ENCODE measurements around the gene ATF7. TPM values are rescaled to one million over a fixed set of nuclear protein-coding genes. Genes with fewer than 3 reads are reported as not detected.
"Not testable (repeated sequence)": the region's sequence is repeated elsewhere in the genome, so short reads cannot be mapped to it uniquely, and the experiment has no call there.

Gene ATF7
- polyA plus RNA-seq, 1 of the 3 experiments (the other 2 are of a cell fraction) = 12.8 TPM

GRCh38 chr12:53652366-53652765 is 26.2 kb upstream of the ATF7 start (continued):
- TF ChIP-seq USF2 (IDR thresholded peaks at IDR 0.05; ENCODE audit: borderline replicate concordance, low read depth, low read length) = no peak

- CTCF ChIA-PET = interaction anchor here (0.7 to 3.2 kb wide), 3 partner anchors 12 to 108 kb away, joined by 3 to 14 read pairs (median 5); partner anchors contain the start of gene ATP5MC2
- Histone ChIP-seq H3K9me3 (no peaks in the 10 kb centered on the region), H3K4me1 (ENCODE audit: control insufficient read depth in 1 of 2, insufficient read depth in 2 of 2, low read depth in 1 of 2, low read length in 1 of 2) (0 out of 4 replicates have a peak, but pooled peaks cover 0 to 8% of the 10 kb centered on the region in 2 experiments), H3K27ac (ENCODE audit: low read depth in 2 of 2, low read length in 1 of 2) (no peak overlapping the region), H2AFZ (ENCODE audit: low read depth) (no peak overlapping the region), H3F3A (replicated peaks; ENCODE audit: insufficient read depth) (no peaks in the 10 kb centered on the region), H4K20me1 (ENCODE audit: insufficient read depth) (no peaks in the 10 kb centered on the region), H3K9me2 (no peaks in the 10 kb centered on the region), H3K79me2 (ENCODE audit: insufficient read depth) (no peaks in the 10 kb centered on the region), H3K4me3 (ENCODE audit: low read depth in 2 of 2, low read length in 1 of 2) (no peak overlapping the region), H3K9ac (no peak overlapping the region), H3K27me3 (ENCODE audit: insufficient read depth) (no peaks in the 10 kb centered on the region), H3K4me2 (no peak overlapping the region; the same call in 1 of the 2 replicates), H3K36me3 (replicated peaks in 1 of 2; ENCODE audit: control insufficient read depth in 1 of 2, insufficient read depth in 2 of 2, low read length in 1 of 2) (no peaks in the 10 kb centered on the region)
- no peak for DNase-seq
- TF ChIP-seq, protein P1, sequence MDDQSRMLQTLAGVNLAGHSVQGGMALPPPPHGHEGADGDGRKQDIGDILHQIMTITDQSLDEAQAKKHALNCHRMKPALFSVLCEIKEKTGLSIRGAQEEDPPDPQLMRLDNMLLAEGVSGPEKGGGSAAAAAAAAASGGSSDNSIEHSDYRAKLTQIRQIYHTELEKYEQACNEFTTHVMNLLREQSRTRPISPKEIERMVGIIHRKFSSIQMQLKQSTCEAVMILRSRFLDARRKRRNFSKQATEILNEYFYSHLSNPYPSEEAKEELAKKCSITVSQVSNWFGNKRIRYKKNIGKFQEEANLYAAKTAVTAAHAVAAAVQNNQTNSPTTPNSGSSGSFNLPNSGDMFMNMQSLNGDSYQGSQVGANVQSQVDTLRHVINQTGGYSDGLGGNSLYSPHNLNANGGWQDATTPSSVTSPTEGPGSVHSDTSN (IDR thresholded peaks at IDR 0.05) = no peak
- TF ChIP-seq, protein P2, sequence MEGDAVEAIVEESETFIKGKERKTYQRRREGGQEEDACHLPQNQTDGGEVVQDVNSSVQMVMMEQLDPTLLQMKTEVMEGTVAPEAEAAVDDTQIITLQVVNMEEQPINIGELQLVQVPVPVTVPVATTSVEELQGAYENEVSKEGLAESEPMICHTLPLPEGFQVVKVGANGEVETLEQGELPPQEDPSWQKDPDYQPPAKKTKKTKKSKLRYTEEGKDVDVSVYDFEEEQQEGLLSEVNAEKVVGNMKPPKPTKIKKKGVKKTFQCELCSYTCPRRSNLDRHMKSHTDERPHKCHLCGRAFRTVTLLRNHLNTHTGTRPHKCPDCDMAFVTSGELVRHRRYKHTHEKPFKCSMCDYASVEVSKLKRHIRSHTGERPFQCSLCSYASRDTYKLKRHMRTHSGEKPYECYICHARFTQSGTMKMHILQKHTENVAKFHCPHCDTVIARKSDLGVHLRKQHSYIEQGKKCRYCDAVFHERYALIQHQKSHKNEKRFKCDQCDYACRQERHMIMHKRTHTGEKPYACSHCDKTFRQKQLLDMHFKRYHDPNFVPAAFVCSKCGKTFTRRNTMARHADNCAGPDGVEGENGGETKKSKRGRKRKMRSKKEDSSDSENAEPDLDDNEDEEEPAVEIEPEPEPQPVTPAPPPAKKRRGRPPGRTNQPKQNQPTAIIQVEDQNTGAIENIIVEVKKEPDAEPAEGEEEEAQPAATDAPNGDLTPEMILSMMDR (IDR thresholded peaks at IDR 0.05) = no peak
- TF ChIP-seq, protein P3, sequence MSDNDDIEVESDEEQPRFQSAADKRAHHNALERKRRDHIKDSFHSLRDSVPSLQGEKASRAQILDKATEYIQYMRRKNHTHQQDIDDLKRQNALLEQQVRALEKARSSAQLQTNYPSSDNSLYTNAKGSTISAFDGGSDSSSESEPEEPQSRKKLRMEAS (IDR thresholded peaks at IDR 0.05; ENCODE audit: low read depth) = no peak
- TF ChIP-seq MEF2A (IDR thresholded peaks at IDR 0.05; ENCODE audit: borderline replicate concordance, low read depth) = no peak
- TF ChIP-seq TEAD4 (IDR thresholded peaks at IDR 0.05; ENCODE audit: borderline replicate concordance, insufficient read depth) = no peak
- no peak for TF ChIP-seq RAD21 (IDR thresholded peaks at IDR 0.05; ENCODE audit: low read length)
- no peak for TF ChIP-seq ZBTB33 (IDR thresholded peaks at IDR 0.05; ENCODE audit: borderline replicate concordance, low read depth)
- TF ChIP-seq RCOR1 (IDR thresholded peaks at IDR 0.05; ENCODE audit: low read length) = no peak
- TF ChIP-seq FOXJ3 (CRISPR knock-in tag; IDR thresholded peaks at IDR 0.05) = no peak
- no peak for TF ChIP-seq SIN3A (IDR thresholded peaks at IDR 0.05; ENCODE audit: borderline replicate concordance, low read depth, low read length)
- TF ChIP-seq FOXM1 (IDR thresholded peaks at IDR 0.05; ENCODE audit: low read depth) = no peak
- no peak for TF ChIP-seq FOSL2 (IDR thresholded peaks at IDR 0.05; ENCODE audit: borderline replicate concordance, low read depth)
- no peak for TF ChIP-seq USF2 (IDR thresholded peaks at IDR 0.05; ENCODE audit: borderline replicate concordance, low read depth, low read length)
- TF ChIP-seq NFIC (IDR thresholded peaks at IDR 0.05; ENCODE audit: borderline replicate concordance) = no peak
- 37% methylated on average over 1 of the region's 1 CpG for WGBS (ENCODE audit: low lambda C conversion rate)
- POLR2A ChIA-PET = no interaction called here
Observed at GRCh38 chr12:53651737-53652136, 25.6 kb upstream of the ATF7 start.

DNA sequence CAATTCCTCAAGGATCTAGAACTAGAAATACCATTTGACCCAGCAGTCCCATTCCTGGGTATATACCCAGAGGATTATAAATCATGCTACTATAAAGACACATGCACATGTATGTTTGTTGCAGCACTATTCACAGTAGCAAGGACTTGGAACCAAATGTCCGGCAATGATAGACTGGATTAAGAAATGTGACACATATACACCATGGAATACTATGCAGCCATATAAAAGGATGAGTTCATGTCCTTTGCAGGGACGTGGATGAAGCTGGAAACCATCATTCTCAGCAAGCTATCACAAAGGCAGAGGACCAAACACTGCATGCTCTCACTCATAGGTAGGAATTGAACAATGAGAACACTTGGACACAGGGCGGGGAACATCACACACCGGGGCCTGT is 20.1 kb upstream of the ATF7 start:
- H3K4me2 ChIP-seq; H3K9me3 ChIP-seq; CTCF ChIA-PET; H3K27ac ChIP-seq (ENCODE audit: low read depth in 2 of 2, low read length in 1 of 2); H3F3A ChIP-seq (replicated peaks; ENCODE audit: insufficient read depth); H4K20me1 ChIP-seq (ENCODE audit: insufficient read depth); H3K4me1 ChIP-seq (ENCODE audit: control insufficient read depth in 1 of 2, insufficient read depth in 2 of 2, low read depth in 1 of 2, low read length in 1 of 2); H2AFZ ChIP-seq (ENCODE audit: low read depth); H3K4me3 ChIP-seq (ENCODE audit: low read depth in 2 of 2, low read length in 1 of 2); DNase-seq; H3K9me2 ChIP-seq; H3K79me2 ChIP-seq (ENCODE audit: insufficient read depth); H3K9ac ChIP-seq; H3K36me3 ChIP-seq (replicated peaks in 1 of 2; ENCODE audit: control insufficient read depth in 1 of 2, insufficient read depth in 2 of 2, low read length in 1 of 2); H3K27me3 ChIP-seq (ENCODE audit: insufficient read depth): not testable (repeated sequence)
- 66% methylated on average over 4 of the region's 4 CpGs for WGBS (ENCODE audit: low lambda C conversion rate)
- POLR2A ChIA-PET = interaction anchor here (0.6 kb wide), 1 partner anchor 12 kb away, joined by 3 read pairs; no protein-coding TSS in a partner anchor

Data from SK-N-SH (cell line).